Fibroblast of villous mesenchyme (primary cell): Measurements from ENCODE around the gene SGMS2. TPM values are rescaled to one million over a fixed set of nuclear protein-coding genes. Genes with fewer than 3 reads are reported as not detected.

Source experiments
- DNase-seq: peaks from one replicate; pipeline ENCODE4 v3.0.0-alpha.2; 2010; ENCODE audit warnings: low read depth
- H3K4me3 ChIP-seq: 2 replicates; pipeline ENCODE4 v1.5.1; 2011; ENCODE audit warnings: low read depth, mild to moderate bottlenecking, low read length
- total RNA-seq: library from RNA; depleted of rRNA; stranded (reverse); fragments of >200 nt; gene quantifications from 2 replicates; pipeline ENCODE4 v1.2.3, GENCODE V29; 2012
- TF ChIP-seq, protein P1 (sequence below): IDR thresholded peaks from 2 replicates; pipeline ENCODE4 v1.5.1; 2012; ENCODE audit warnings: low read depth, mild to moderate bottlenecking, low read length; ENCODE audit not compliant: insufficient read depth

Gene SGMS2
- total RNA-seq, 1 donor: 186 TPM

- peak overlapping the region; percentile 79 for H3K4me3 ChIP-seq
- DNase-seq: no peak
These were observed 107.1 kb downstream of the SGMS2 start for GRCh38 chr4:107931775-107932321.

DNA sequence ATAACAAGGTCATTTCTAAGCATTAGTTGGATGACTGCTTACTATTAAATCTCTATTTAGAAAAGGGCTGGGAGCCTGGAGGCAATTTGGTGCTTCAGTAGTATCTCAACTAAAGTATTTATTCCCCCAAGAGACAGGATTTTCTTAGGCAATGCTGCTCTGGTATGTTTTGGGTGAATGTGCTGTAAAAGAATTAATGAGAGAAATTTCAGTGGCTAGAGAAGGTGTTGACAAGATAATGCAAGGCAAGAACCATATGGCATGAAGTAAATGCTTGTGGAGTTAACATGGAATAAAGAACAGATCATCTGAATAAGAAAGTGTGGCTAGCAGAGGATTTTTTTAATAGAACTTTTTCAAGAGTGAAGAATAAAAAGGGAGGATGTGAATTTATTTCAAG lies 110.5 kb downstream of the SGMS2 start:
- TF ChIP-seq, protein P1, sequence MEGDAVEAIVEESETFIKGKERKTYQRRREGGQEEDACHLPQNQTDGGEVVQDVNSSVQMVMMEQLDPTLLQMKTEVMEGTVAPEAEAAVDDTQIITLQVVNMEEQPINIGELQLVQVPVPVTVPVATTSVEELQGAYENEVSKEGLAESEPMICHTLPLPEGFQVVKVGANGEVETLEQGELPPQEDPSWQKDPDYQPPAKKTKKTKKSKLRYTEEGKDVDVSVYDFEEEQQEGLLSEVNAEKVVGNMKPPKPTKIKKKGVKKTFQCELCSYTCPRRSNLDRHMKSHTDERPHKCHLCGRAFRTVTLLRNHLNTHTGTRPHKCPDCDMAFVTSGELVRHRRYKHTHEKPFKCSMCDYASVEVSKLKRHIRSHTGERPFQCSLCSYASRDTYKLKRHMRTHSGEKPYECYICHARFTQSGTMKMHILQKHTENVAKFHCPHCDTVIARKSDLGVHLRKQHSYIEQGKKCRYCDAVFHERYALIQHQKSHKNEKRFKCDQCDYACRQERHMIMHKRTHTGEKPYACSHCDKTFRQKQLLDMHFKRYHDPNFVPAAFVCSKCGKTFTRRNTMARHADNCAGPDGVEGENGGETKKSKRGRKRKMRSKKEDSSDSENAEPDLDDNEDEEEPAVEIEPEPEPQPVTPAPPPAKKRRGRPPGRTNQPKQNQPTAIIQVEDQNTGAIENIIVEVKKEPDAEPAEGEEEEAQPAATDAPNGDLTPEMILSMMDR: no peak
- H3K4me3 ChIP-seq: no peak overlapping the region
- peak; percentile 38 for DNase-seq

More at GRCh38 chr4:107931775-107932321, 107.1 kb downstream of the SGMS2 start:
- TF ChIP-seq, protein P1: no peak

- TF ChIP-seq, protein P1: no peak
- no peak overlapping the region for H3K4me3 ChIP-seq
- DNase-seq: no peak
These were observed 112.3 kb downstream of the SGMS2 start for GRCh38 chr4:107937040-107937439.

DNA sequence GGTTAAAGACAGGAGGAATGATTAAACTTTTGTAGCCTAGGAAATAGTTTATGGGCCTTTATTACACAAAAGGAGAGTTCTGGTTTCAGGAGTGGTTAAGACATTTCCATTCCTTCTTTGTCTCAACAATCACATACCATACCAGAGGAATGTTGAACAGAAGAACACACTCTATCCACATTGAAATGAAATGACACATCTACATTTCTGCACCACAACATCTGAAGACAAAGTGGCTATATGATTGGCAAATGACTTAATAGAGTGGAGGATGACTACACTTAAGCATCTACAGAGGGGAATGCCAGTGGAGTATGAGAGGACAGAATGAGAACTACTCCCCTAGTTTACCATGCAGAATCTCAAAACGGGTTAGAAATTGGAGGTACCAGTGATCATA lies 114.6 kb downstream of the SGMS2 start:
- no peak overlapping the region for H3K4me3 ChIP-seq
- TF ChIP-seq, protein P1: no peak
- no peak for DNase-seq

GRCh38 chr4:107945809-107946208 lies 121.1 kb downstream of the SGMS2 start:
- TF ChIP-seq, protein P1: no peak
- no peak for DNase-seq
- H3K4me3 ChIP-seq: no peak overlapping the region

- TF ChIP-seq, protein P1: no peak
- no peak for DNase-seq
- H3K4me3 ChIP-seq: no peak overlapping the region
These were observed 126.2 kb downstream of the SGMS2 start for GRCh38 chr4:107950746-107951540.
